GM23248 (cell line): ENCODE measurements around the gene SLC35B1.

ENCODE experiments used
- EZH2 ChIP-seq: fragments of 200-600 bp; sonication (generic); IDR thresholded peaks from 2 replicates; pipeline ENCODE4 v1.6.1; 2018; ENCODE audit warnings: antibody characterized with exemption, mild to moderate bottlenecking; ENCODE audit not compliant: insufficient read depth, poor library complexity, severe bottlenecking
- EZH2phosphoT487 ChIP-seq: fragments of 200-600 bp; sonication (generic); IDR thresholded peaks from 2 replicates; pipeline ENCODE4 v1.6.1; 2018; ENCODE audit warnings: antibody characterized with exemption, moderate library complexity, mild to moderate bottlenecking, low read depth; ENCODE audit not compliant: insufficient read depth

GRCh38 chr17:49696233-49696761 is 11.5 kb downstream of the SLC35B1 start:
- no peak for TF ChIP-seq EZH2
- no peak for TF ChIP-seq EZH2phosphoT487
